Astrocyte (in vitro differentiated cells and primary cell): ENCODE data around the gene HBB.

ENCODE experiments used
- EZH2 ChIP-seq: IDR thresholded peaks from 2 replicates; pipeline ENCODE4 v1.6.1; 2012; ENCODE audit warnings: mild to moderate bottlenecking, low read length, inconsistent platforms; ENCODE audit not compliant: insufficient read depth
- TF ChIP-seq, protein P1 (sequence below): IDR thresholded peaks from 2 replicates; pipeline ENCODE4 v1.5.1; 2011; ENCODE audit warnings: low read depth, mild to moderate bottlenecking, inconsistent platforms, low read length, moderate library complexity; ENCODE audit not compliant: insufficient read depth

DNA sequence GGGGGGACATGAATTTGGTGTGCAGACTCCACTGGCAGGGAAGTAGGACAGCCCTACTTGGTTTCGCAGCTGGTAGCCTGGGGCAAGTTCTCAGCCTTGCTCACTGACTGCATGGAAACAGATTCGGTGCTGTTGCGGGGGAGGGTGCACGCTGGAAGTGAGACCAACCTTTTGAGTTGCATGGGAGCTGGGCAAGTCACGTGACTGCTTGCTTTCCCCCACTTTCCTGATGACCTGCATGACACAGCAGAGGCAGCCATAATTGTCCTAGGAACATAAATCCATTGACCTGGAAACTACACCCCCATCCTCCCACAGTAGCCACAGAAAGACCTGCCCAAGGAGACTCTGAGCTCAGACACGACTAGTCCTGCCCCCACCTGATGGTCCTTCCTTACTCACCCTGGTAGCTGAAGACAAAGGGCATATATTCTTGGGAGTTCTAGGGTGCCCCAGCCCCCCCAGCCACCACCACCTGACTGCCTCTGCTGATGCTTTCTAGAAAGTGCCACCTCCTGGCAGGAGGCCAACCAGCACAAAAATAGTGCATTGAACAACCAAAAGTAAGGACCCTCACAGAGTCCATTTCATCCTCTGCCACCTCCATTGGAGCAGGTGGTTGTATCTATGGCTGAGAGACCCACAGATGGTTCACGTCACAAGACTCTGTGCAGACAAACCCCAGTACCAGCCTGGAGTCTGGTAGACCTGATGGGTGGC, 31.8 kb upstream of the HBB start:
- TF ChIP-seq, protein P1, sequence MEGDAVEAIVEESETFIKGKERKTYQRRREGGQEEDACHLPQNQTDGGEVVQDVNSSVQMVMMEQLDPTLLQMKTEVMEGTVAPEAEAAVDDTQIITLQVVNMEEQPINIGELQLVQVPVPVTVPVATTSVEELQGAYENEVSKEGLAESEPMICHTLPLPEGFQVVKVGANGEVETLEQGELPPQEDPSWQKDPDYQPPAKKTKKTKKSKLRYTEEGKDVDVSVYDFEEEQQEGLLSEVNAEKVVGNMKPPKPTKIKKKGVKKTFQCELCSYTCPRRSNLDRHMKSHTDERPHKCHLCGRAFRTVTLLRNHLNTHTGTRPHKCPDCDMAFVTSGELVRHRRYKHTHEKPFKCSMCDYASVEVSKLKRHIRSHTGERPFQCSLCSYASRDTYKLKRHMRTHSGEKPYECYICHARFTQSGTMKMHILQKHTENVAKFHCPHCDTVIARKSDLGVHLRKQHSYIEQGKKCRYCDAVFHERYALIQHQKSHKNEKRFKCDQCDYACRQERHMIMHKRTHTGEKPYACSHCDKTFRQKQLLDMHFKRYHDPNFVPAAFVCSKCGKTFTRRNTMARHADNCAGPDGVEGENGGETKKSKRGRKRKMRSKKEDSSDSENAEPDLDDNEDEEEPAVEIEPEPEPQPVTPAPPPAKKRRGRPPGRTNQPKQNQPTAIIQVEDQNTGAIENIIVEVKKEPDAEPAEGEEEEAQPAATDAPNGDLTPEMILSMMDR, result no peak
- no peak for TF ChIP-seq EZH2
